Psoas muscle (tissue), 8 donors: Measurements from ENCODE around the gene NPB. TPM values are rescaled to one million over a fixed set of nuclear protein-coding genes. Genes with fewer than 3 reads are reported as not detected.
A peak's percentile ranks its signal among the peaks of the same experiment; 100 is the strongest.

Source experiments
- ATAC-seq, 4 donors: fragments of 200-7000 bp; cut with Tn5 transposase; one replicate each; pipeline ENCODE4 v1.9.1; 2020; ENCODE audit warnings: moderate library complexity in 3 of 4, mild to moderate bottlenecking in 2 of 4
- DNase-seq, 2 donors: peaks; one replicate each; pipeline ENCODE4 v3.0.0-alpha.2; 2020
- H3K27ac ChIP-seq: fragments of 200-600 bp; one replicate; pipeline ENCODE4 v1.8.0; 2022
- H3K27me3 ChIP-seq, 3 donors: fragments of 200-600 bp in 1 of 3; one replicate each; pipeline versions ENCODE4 v1.6.1 to v1.8.0; 2013 to 2022; ENCODE audit warnings: low read length in 2 of 3, mild to moderate bottlenecking in 2 of 3, moderate library complexity in 1 of 3; ENCODE audit not compliant: insufficient read depth in 3 of 3
- H3K36me3 ChIP-seq, 2 donors: fragments of 200-600 bp in 1 of 2; one replicate each; pipeline versions ENCODE4 v1.6.1 to v1.8.0; 2013 to 2022; ENCODE audit warnings: low read depth in 1 of 2, mild to moderate bottlenecking in 1 of 2, moderate library complexity in 1 of 2; ENCODE audit not compliant: insufficient read depth in 1 of 2
- H3K4me1 ChIP-seq: fragments of 200-600 bp; one replicate; pipeline ENCODE4 v1.8.0; 2022
- H3K4me3 ChIP-seq: fragments of 200-600 bp; one replicate; pipeline ENCODE4 v1.8.0; 2022; ENCODE audit warnings: mild to moderate bottlenecking
- H3K9me3 ChIP-seq: fragments of 200-600 bp; one replicate; pipeline ENCODE4 v1.8.0; 2022
- CTCF ChIP-seq: fragments of 200-600 bp; IDR thresholded peaks from one replicate; pipeline ENCODE4 v1.8.0; 2022; ENCODE audit warnings: antibody characterized with exemption
- WGBS, 3 donors: extraction: QIAGEN DNeasy Blood & Tissue Kit; methylation state at CpG; one replicate each; pipeline versions ENCODE4 v1.1.6 to v1.1.7; 2013; 5-methylcytosine and 5-hydroxymethylcytosine counted together
- intact Hi-C, 2 donors: fragments of 100-400 bp; cut with DNase I; formaldehyde crosslinking; loops; one replicate each; pipeline versions ENCODE4 v1.11.0 to v1.14.2; 2022
- polyA plus RNA-seq, 3 donors: library from polyadenylated mRNA; stranded (reverse); fragments of 200-250 nt; gene quantifications; one replicate each; pipeline ENCODE4 v1.2.3, GENCODE V29; 2013
- total RNA-seq, 4 donors: library from RNA; stranded (reverse); fragmentation: NEBNext Ultra II Directional in 2 of 4; extraction: Animal tissue kit (Norgen Biotek cat#: 25700) in 2 of 4; gene quantifications; one replicate each; pipeline versions ENCODE4 v1.2.1 to v1.2.4, GENCODE V29; 2021 to 2023
- donor health status: healthy with polysubstance abuse.
- donor health status: DM: no; HTN: no; CAD: no; lungs with moderate emphysema.
- donor health status: Bipolar disorder and iron deficiency.
- donor health status: healthy.
- donor health status: DM: yes; HTN: yes; CAD: no.
- donor health status: DM: no; HTN: no; CAD: no.
- donor health status: DM: no; HTN: no; CAD: no.
- donor health status: DM: yes; HTN: yes; CAD: no.

The NPB gene
- total and polyA plus RNA-seq, 7 donors = 0.42 to 2.9 (median 0.73) TPM

GRCh38 chr17:81947189-81947588 is 45.2 kb downstream of the NPB start, which contains the start of gene MYADML2:
TSS of gene MYADML2 (minus strand) at chr17:81947233. CDS start at chr17:81941741, 5,492 bp downstream.
- Histone ChIP-seq H3K4me3 (no peak within 1 kb of the TSS), H3K4me1 (peaks cover 9% of the 10 kb centered on the region), H3K36me3 (no peaks in the 10 kb centered on the region), H3K27ac (peak within 1 kb of the TSS; percentile 43), H3K9me3 (no peaks in the 10 kb centered on the region), H3K27me3 (no peaks in the 10 kb centered on the region)
- DNase-seq (no peak), ATAC-seq (peak; percentile 15 to 39 (median 21))
- TF ChIP-seq CTCF = no peak
- intact Hi-C loops = no loop called here
- 55 to 69% (median 60%) methylated on average over 13 of the region's 13 CpGs for WGBS, 3 donors

- H3K4me3 ChIP-seq = no peak overlapping the region
- H3K4me1 ChIP-seq = peaks cover 7% of the 10 kb centered on the region
- DNase-seq = no peak
- H3K27me3 ChIP-seq = no peaks in the 10 kb centered on the region
- no peaks in the 10 kb centered on the region for H3K9me3 ChIP-seq
- no peak for TF ChIP-seq CTCF
- intact Hi-C loops = no loop called here
- peak overlapping the region; percentile 43 for H3K27ac ChIP-seq
- no peak for ATAC-seq
- H3K36me3 ChIP-seq = no peaks in the 10 kb centered on the region
- 78 to 82% (median 80%) methylated on average over 16 to 17 of the region's 17 CpGs for WGBS, 3 donors
These were observed 46.8 kb downstream of the NPB start for GRCh38 chr17:81948635-81949378.

GRCh38 chr17:81950501-81950900 is 48.5 kb downstream of the NPB start:
- Histone ChIP-seq H3K27me3 (no peaks in the 10 kb centered on the region), H3K4me1 (peaks cover 7% of the 10 kb centered on the region), H3K4me3 (no peak overlapping the region), H3K9me3 (no peaks in the 10 kb centered on the region), H3K36me3 (no peaks in the 10 kb centered on the region), H3K27ac (no peak overlapping the region)
- intact Hi-C loops = no loop called here
- TF ChIP-seq CTCF = no peak
- WGBS, 3 donors = 82 to 85% (median 83%) methylated on average over 15 of the region's 15 CpGs
- ATAC-seq (no peak), DNase-seq (no peak)

GRCh38 chr17:81951785-81952684 is 50.0 kb downstream of the NPB start:
- DNase-seq = no peak
- Histone ChIP-seq H3K9me3 (no peaks in the 10 kb centered on the region), H3K4me1 (peaks cover 5% of the 10 kb centered on the region), H3K27ac (no peak overlapping the region), H3K4me3 (no peak overlapping the region), H3K36me3 (no peaks in the 10 kb centered on the region), H3K27me3 (no peaks in the 10 kb centered on the region)
- 55 to 70% (median 57%) methylated on average over 12 to 13 of the region's 13 CpGs for WGBS, 3 donors
- TF ChIP-seq CTCF = no peak
- intact Hi-C loops = no loop called here
- ATAC-seq = no peak

Other genes with a start within 250 kb of the NPB start
- gene PDE6G, start 245.7 kb upstream of the NPB start, total RNA-seq = under 1 TPM in 1 of 4 donors, not detected in 3; 0.64 TPM
- gene PDE6G, start 245.7 kb upstream of the NPB start, polyA plus RNA-seq = 1 to 10 TPM in 1 of 3 donors, under 1 TPM in 2; 0.25 to 1.5 (median 0.56) TPM
- 10 to 100 TPM; 15.5 to 23.6 (median 20.5) TPM for gene OXLD1, start 235.6 kb upstream of the NPB start, total RNA-seq
- gene OXLD1, start 235.6 kb upstream of the NPB start, polyA plus RNA-seq = 10 to 100 TPM; 35.1 to 44.9 (median 39.8) TPM
- gene CCDC137, start 235.5 kb upstream of the NPB start, total RNA-seq = 10 to 100 TPM in 1 of 4 donors, 1 to 10 TPM in 3; 4.8 to 14.9 (median 8.6) TPM
- gene CCDC137, start 235.5 kb upstream of the NPB start, polyA plus RNA-seq = 10 to 100 TPM; 11.3 to 47.4 (median 28.5) TPM
- gene ARL16, start 218.4 kb upstream of the NPB start, total RNA-seq = 10 to 100 TPM in 3 of 4 donors, 1 to 10 TPM in 1; 7.8 to 15.6 (median 11.9) TPM
- 10 to 100 TPM; 23.2 to 29.3 (median 29.1) TPM for gene ARL16, start 218.4 kb upstream of the NPB start, polyA plus RNA-seq
- gene HGS, start 218.2 kb upstream of the NPB start, total RNA-seq = 10 to 100 TPM; 38.6 to 74.5 (median 56.5) TPM
- gene HGS, start 218.2 kb upstream of the NPB start, polyA plus RNA-seq = 100 to 1,000 TPM in 2 of 3 donors, 10 to 100 TPM in 1; 62.3 to 158 (median 139) TPM
- 100 to 1,000 TPM in 2 of 4 donors, 10 to 100 TPM in 2; 93.0 to 175 (median 104) TPM for gene MRPL12, start 198.9 kb upstream of the NPB start, total RNA-seq
- 100 to 1,000 TPM; 222 to 558 (median 242) TPM for gene MRPL12, start 198.9 kb upstream of the NPB start, polyA plus RNA-seq
- gene SLC25A10, start 190.0 kb upstream of the NPB start, total RNA-seq = 1 to 10 TPM; 2.4 to 6.3 (median 3.8) TPM
- 1 to 10 TPM; 5.9 to 7.0 (median 6.3) TPM for gene SLC25A10, start 190.0 kb upstream of the NPB start, polyA plus RNA-seq
- not detected for gene GCGR, start 98.1 kb upstream of the NPB start, total RNA-seq
- gene GCGR, start 98.1 kb upstream of the NPB start, polyA plus RNA-seq = under 1 TPM in 2 of 3 donors, not detected in 1; 0.03 to 0.08 TPM
- gene MCRIP1, start 68.9 kb upstream of the NPB start, total RNA-seq = 10 to 100 TPM; 20.5 to 47.6 (median 25.7) TPM
- 100 to 1,000 TPM in 1 of 3 donors, 10 to 100 TPM in 2; 45.1 to 187 (median 57.1) TPM for gene MCRIP1, start 68.9 kb upstream of the NPB start, polyA plus RNA-seq
- 1,000 to 10,000 TPM in 3 of 4 donors, 100 to 1,000 TPM in 1; 976 to 2,217 (median 1,286) TPM for gene PPP1R27, start 67.2 kb upstream of the NPB start, total RNA-seq
- 100 to 1,000 TPM; 296 to 661 (median 603) TPM for gene PPP1R27, start 67.2 kb upstream of the NPB start, polyA plus RNA-seq
- gene P4HB, start 41.7 kb upstream of the NPB start, total RNA-seq = 100 to 1,000 TPM; 244 to 361 (median 296) TPM
- 100 to 1,000 TPM; 236 to 384 (median 267) TPM for gene P4HB, start 41.7 kb upstream of the NPB start, polyA plus RNA-seq
- 100 to 1,000 TPM in 3 of 4 donors, 10 to 100 TPM in 1; 88.3 to 192 (median 160) TPM for gene ARHGDIA, start 30.9 kb upstream of the NPB start, total RNA-seq
- gene ARHGDIA, start 30.9 kb upstream of the NPB start, polyA plus RNA-seq = 100 to 1,000 TPM in 2 of 3 donors, 10 to 100 TPM in 1; 79.1 to 268 (median 100) TPM
- gene ALYREF, start 10.7 kb upstream of the NPB start, total RNA-seq = 10 to 100 TPM; 23.0 to 58.4 (median 47.1) TPM
- 10 to 100 TPM; 37.5 to 79.8 (median 43.8) TPM for gene ALYREF, start 10.7 kb upstream of the NPB start, polyA plus RNA-seq
- 100 to 1,000 TPM; 118 to 208 (median 135) TPM for gene ANAPC11, start 10.5 kb upstream of the NPB start, total RNA-seq
- 100 to 1,000 TPM; 273 to 369 (median 323) TPM for gene ANAPC11, start 10.5 kb upstream of the NPB start, polyA plus RNA-seq
- 10 to 100 TPM; 10.2 to 26.9 (median 19.2) TPM for gene PCYT2, start 9.2 kb downstream of the NPB start, total RNA-seq
- gene PCYT2, start 9.2 kb downstream of the NPB start, polyA plus RNA-seq = 10 to 100 TPM; 13.2 to 14.1 (median 13.3) TPM
- 10 to 100 TPM in 1 of 4 donors, 1 to 10 TPM in 3; 3.9 to 10.2 (median 6.3) TPM for gene SIRT7, start 15.9 kb downstream of the NPB start, total RNA-seq
- 10 to 100 TPM in 2 of 3 donors, 1 to 10 TPM in 1; 5.7 to 14.2 (median 10.4) TPM for gene SIRT7, start 15.9 kb downstream of the NPB start, polyA plus RNA-seq
- gene MAFG, start 25.5 kb downstream of the NPB start, total RNA-seq = 10 to 100 TPM; 43.1 to 74.2 (median 53.7) TPM
- 10 to 100 TPM; 21.6 to 73.7 (median 26.6) TPM for gene MAFG, start 25.5 kb downstream of the NPB start, polyA plus RNA-seq
- 10 to 100 TPM in 2 of 4 donors, 1 to 10 TPM in 2; 5.4 to 12.5 (median 9.5) TPM for gene PYCR1, start 35.1 kb downstream of the NPB start, total RNA-seq
- 10 to 100 TPM in 2 of 3 donors, 1 to 10 TPM in 1; 8.3 to 23.2 (median 15.2) TPM for gene PYCR1, start 35.1 kb downstream of the NPB start, polyA plus RNA-seq
- gene MYADML2, start 45.0 kb downstream of the NPB start, total RNA-seq = 10 to 100 TPM in 3 of 4 donors, 1 to 10 TPM in 1; 9.7 to 58.0 (median 13.4) TPM
- gene MYADML2, start 45.0 kb downstream of the NPB start, polyA plus RNA-seq = 10 to 100 TPM in 1 of 3 donors, 1 to 10 TPM in 1, under 1 TPM in 1; 0.47 to 95.8 (median 9.1) TPM
- 1 to 10 TPM in 3 of 4 donors, under 1 TPM in 1; 0.92 to 1.9 (median 1.5) TPM for gene NOTUM, start 58.9 kb downstream of the NPB start, total RNA-seq
- under 1 TPM; 0.25 to 0.48 (median 0.44) TPM for gene NOTUM, start 58.9 kb downstream of the NPB start, polyA plus RNA-seq
- gene ASPSCR1, start 75.4 kb downstream of the NPB start, total RNA-seq = 10 to 100 TPM; 27.7 to 37.4 (median 35.0) TPM
- 10 to 100 TPM; 27.9 to 33.1 (median 33.0) TPM for gene ASPSCR1, start 75.4 kb downstream of the NPB start, polyA plus RNA-seq
- gene CENPX, start 120.6 kb downstream of the NPB start, total RNA-seq = 10 to 100 TPM; 15.9 to 24.6 (median 19.7) TPM
- gene CENPX, start 120.6 kb downstream of the NPB start, polyA plus RNA-seq = 10 to 100 TPM; 53.8 to 79.4 (median 64.4) TPM
- 1 to 10 TPM; 1.4 to 3.0 (median 1.9) TPM for gene LRRC45, start 121.1 kb downstream of the NPB start, total RNA-seq
- gene LRRC45, start 121.1 kb downstream of the NPB start, polyA plus RNA-seq = 1 to 10 TPM; 3.5 to 7.1 (median 4.0) TPM
- not detected for gene RAC3, start 129.4 kb downstream of the NPB start, total RNA-seq
- gene RAC3, start 129.4 kb downstream of the NPB start, polyA plus RNA-seq = under 1 TPM in 2 of 3 donors, not detected in 1; 0.05 to 0.83 TPM
- gene DCXR, start 135.5 kb downstream of the NPB start, total RNA-seq = 100 to 1,000 TPM; 111 to 216 (median 155) TPM
- 100 to 1,000 TPM; 117 to 158 (median 147) TPM for gene DCXR, start 135.5 kb downstream of the NPB start, polyA plus RNA-seq
- gene RFNG, start 149.6 kb downstream of the NPB start, total RNA-seq = 10 to 100 TPM; 27.1 to 37.3 (median 29.3) TPM
- 10 to 100 TPM; 31.0 to 40.7 (median 37.3) TPM for gene RFNG, start 149.6 kb downstream of the NPB start, polyA plus RNA-seq
- 100 to 1,000 TPM in 2 of 4 donors, 10 to 100 TPM in 2; 89.8 to 112 (median 97.7) TPM for gene GPS1, start 149.7 kb downstream of the NPB start, total RNA-seq
- gene GPS1, start 149.7 kb downstream of the NPB start, polyA plus RNA-seq = 100 to 1,000 TPM in 2 of 3 donors, 10 to 100 TPM in 1; 87.1 to 114 (median 104) TPM
- gene DUS1L, start 163.6 kb downstream of the NPB start, total RNA-seq = 100 to 1,000 TPM in 3 of 4 donors, 10 to 100 TPM in 1; 72.6 to 136 (median 104) TPM
- gene DUS1L, start 163.6 kb downstream of the NPB start, polyA plus RNA-seq = 100 to 1,000 TPM; 117 to 170 (median 133) TPM
- 10 to 100 TPM; 17.2 to 37.3 (median 23.4) TPM for gene FASN, start 196.0 kb downstream of the NPB start, total RNA-seq
- gene FASN, start 196.0 kb downstream of the NPB start, polyA plus RNA-seq = 10 to 100 TPM in 2 of 3 donors, 1 to 10 TPM in 1; 8.9 to 26.5 (median 12.0) TPM